ENCODE results near the gene CHST13.

CHST13 gene

GRCh38 chr3:126542340-126543241 is 18.6 kb downstream of the CHST13 start:
- DNase-seq, result no peak

DNA sequence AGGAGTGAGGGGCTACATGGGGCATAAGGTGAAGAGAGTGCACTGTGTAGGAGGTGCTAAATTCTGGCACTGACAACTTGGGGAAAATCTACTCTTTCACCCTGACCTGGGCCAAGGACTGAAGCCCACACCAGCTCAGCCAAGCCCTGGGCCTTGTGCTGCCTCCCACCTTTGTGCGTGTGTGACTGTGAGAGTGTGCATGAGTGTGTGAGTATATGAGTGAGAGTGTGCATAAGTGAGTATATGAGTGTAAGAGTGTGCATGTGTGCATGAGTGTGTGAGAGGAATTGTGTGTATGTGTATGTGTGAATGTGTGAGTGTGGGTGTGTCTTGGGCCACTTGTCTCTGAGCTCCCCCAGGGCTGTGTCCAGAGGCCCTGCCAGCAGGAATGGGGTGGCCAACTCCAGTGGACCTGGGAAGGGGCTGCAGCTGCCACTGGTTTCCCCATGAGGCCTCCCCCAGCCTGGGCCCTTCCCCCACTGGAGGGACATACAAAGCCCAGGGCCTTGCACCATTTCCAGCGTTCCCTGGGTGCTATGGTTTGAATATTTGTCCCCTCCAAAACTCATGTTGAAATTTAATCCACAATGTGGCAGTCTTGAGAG is 19.6 kb downstream of the CHST13 start:
- no peak for DNase-seq

DNA sequence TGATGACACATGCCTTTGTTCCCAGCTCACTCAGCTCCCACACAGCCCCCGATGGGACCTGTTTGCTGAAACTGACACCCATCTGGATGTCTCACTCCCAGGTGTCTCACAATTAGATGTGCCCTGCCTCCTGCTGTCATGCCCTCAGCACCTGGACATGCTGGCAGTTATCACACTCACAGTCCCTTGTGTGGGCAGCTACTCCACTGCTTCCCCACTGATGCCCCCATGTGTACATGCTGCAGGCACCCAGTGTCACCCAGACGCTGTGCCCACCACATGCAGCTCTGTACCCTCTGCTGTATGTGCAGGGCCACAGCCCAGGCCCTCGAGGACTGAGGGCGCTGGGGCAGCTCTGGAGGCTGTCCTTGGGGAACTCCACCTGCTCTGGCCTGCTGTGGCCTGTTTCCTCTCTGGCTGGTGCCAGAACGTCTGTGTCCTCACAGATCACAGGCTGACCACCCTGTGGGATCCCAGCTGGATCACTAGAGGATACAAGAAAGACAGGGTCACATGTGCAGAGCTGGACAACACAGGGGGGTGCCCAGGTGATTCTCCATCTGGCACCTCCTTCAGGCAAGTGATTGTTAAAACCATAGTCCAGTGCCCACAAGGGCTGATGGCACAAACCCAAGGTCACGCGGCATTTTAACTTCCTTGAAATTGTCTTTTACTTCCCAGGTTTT is 20.8 kb downstream of the CHST13 start:
- DNase-seq, result no peak

DNA sequence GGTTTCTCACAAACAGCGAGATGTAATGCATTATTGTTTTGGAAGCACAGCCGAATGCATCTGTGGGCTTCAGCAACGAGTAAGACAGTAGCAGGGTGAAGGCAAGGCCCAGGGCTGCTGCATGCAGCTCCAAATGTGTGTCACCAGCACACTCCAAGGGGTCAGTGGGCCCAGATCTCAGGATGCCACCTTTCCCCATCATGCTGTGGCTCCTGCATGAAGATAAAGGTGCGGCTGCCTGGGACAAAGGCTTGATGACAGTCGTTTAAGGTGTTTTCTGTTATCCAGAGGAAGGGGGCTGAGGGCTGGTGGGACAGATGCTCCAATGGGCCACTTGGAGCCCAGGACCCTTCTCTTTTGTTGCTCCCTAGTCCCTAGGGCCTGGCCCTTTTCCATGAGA is 21.6 kb downstream of the CHST13 start:
- no peak for DNase-seq

GRCh38 chr3:126546013-126546412 is 22.1 kb downstream of the CHST13 start:
- DNase-seq, result no peak

- DNase-seq, result no peak
Measured at GRCh38 chr3:126546549-126547239, 22.7 kb downstream of the CHST13 start.

DNA sequence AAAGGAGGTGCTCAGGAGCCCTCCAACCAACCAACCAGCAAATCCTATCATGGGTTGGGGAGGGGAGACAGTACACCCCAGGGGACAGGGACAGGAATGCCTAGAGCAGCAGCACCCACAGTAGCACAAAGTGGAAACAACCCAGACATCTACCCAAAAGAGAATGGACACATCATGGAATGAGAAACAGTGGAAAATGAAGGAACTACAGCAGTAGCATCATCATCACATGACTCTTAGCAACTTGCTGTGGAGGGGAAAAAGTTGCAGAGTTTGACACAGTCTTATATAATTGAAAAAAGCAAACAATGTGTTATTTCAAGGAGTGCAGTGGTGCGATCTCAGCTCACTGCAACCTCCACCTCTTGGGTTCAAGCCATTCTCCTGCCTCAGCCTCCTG is 23.8 kb downstream of the CHST13 start:
- DNase-seq, result no peak

DNA sequence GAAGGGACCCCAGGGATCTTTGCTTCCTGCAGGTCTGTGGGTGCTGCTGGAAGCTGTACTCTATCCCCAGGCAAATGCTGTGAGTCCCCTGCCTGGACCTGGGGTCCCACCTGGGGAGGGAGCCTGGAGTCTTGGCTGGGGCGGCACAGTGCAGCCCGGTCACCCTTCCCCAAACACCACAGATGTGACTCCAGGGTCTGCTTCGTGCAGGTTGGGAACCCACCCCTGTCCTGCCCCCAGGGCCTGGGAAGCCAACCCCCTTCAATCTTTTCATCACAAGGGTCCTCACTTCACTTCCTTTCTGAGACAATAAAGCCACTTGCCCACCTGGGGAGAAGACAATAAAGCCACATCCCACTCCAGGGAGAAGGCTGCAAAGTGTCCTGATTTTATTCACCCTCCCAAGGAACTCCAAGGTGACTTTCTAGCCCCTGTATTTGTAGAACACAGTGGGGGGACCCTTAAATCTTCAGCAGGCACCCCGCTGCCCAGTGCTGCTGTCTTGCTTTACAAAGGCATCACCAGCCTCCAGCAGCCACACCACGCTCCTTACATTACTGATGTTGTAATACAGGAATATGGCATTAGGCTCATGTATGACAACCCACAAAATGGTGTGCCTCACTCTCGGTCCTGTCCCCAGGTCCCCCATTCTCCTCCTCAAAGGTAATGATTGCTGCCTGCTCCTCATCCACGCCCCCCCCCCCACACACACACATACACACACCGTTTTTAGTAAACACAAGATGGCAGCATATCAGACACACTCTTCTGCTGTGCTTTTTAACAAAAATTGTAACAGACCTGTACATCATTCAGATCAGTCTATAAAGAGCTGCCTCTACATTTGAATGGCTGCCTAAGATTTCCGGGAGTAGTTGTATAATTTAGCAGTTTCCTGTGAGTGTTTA is 24.9 kb downstream of the CHST13 start:
- no peak for DNase-seq

- DNase-seq, result no peak
Measured at GRCh38 chr3:126549861-126550487, 26.0 kb downstream of the CHST13 start.

- DNase-seq, result no peak
Measured at GRCh38 chr3:126550488-126551051, 26.6 kb downstream of the CHST13 start.

DNA sequence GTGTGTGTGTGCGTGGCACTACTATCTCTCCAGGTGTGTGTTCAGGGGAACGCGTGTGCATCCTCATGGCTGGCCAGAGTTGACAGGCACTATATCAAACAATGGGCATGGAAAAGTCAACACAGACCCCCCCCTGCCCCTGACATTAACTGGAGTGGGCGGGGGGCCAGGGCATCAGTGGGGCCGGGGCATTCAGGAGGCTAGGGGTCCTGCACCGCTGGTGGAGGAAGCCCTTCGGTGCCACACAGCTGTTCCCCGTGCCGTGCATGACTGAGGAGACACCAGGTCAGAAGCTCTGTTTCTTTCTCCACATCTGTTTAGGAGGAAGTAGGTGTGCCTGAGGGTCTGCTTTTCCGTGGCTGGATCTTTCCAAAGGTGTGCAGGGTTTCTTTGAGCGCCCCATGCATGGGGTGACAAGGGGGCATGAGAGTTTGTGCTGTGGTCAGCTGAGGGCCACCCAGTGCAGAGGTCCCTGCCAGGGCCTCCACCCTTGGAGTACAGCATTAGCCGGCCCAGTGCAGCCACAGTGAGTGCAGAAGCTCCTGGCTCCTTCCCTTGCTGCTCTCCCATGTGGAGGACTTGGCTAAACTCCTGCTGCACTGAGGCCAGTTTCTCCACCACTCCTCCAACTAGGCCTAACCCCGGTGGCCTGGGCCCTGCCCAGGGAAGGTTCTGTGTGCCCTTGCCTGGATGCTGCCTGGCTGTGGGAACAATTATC is 27.3 kb downstream of the CHST13 start:
- no peak for DNase-seq

- DNase-seq, result no peak
Measured at GRCh38 chr3:126551839-126552687, 28.1 kb downstream of the CHST13 start.

DNA sequence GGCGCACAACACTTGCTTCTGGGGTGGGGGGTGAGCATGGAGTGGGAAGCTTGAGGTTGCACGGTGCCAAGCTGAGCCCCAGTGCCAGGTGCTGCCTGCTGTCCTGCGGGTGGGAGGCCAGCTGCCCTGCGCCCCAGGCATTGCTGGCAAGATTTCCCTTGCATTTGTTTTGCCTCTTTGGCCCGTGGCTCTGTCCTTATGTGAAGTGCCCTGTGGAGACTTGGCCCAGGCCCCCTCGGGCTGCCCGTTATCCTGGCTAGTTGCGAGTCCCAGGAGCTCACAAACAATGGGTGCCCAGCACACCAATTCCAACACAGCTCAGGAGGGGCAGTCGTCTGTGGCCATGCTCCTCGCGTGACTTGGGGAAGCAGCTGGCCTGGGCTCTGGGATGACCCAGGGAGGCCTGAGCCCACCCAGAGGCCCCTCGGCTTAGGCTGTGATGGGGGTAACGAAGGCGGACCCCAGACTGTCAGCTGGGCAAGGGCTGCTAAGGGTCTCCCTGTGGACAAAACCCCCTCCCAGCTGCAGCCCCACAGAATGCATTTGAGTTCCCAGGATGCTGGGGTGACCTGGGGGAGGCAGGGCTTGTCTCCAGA is 28.8 kb downstream of the CHST13 start:
- no peak for DNase-seq

DNA sequence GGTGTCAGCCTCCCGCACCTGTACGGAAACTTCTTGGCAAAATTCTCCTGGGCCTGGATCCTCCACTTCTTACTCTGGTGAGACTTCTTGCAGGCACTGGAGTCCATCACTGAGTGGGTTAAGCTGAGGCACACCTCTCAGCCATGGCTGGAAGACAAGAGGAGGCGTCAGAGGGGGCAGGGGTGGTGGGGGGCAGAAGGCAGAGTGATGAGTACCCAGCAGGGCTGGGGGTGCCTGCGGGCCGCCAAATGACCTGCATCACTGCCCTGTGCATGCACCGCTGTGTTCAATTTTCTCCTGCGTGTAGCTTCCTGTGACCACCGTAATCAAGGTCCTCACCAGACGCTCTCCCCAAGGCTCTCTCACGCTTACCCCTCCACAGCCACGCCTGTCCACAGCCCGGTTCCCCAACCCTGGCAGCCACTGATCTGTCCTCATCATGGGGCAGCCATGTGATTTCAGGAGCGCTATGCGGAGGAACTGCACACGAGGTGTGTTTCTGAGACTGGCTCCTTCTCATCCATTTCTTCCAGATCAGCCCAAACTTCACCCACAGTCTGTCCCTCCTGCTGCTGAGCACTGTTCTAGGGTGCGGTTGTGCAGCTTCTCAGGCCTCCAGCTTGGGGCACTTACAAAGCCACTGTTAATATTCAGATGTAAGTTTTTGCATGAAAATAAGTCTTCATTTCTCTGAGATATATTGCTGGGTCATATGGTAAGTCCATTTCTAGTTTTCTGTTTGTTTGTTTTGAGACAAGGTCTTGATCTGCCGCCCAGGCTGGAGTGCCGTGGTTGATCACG is 29.5 kb downstream of the CHST13 start:
- no peak for DNase-seq

GRCh38 chr3:126554560-126555525 is 30.9 kb downstream of the CHST13 start:
- DNase-seq, result no peak

DNA sequence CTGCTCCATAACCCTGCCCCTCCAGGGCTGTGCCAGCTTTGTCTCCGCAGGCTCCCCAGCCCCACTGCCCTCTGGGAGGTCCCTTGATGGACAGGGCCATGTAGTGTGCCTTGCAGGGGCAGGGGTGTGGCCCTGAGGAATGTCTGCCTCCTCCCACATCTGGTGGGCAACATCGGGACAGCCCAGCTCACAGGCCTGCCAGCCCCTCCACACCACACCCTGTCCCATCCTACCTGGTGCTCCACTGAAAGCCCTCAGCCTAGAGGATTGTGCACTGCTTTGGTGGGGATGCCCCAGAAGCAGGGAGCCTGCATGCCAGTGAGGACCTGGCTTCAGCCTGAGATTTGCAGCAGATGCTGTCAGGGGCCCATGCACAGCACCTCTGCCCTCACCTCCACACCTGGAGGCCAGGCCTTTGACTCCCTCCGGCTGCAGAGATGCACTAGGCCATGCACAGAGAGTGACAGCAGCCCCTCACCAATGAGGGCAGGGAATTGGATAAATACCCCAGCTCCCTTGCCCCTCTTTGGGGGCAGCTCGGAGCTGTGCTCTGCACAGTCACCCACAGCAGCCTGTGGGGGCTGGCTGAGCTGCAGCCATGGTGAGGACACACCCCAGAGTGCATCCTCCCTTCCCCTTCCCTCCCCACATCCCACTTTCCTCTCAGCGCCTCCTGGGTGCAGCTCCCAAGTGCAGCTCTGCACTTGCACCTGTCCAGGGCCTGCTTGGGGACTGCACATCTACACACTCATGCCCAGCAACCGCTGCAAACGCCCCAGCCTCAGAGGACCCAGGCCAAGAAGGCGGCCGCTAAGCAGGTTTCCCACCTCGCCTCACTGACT is 32.1 kb downstream of the CHST13 start:
- DNase-seq, result no peak

Measured in activated CD4-positive, alpha-beta T cell treated with anti-CD3 and anti-CD28 coated beads, Interleukin-10, Interleukin-2, amounts not matched to agents 100 ng/mL and 50 ng/mL, durations not matched to agents 16 hours and 8 hours (primary cell).